H4 (cell line): ENCODE measurements around the gene ACP7. TPM values are rescaled to one million over a fixed set of nuclear protein-coding genes. Genes with fewer than 3 reads are reported as not detected.
"Not testable (repeated sequence)": the region's sequence is repeated elsewhere in the genome, so short reads cannot be mapped to it uniquely, and the experiment has no call there.

ENCODE experiments used
- DNase-seq: peaks from one replicate; pipeline ENCODE4 v3.0.0-alpha.2; 2015; ENCODE audit warnings: low spot score
- total RNA-seq: library from RNA; depleted of rRNA; stranded (reverse); fragments of >200 nt; shearing (Covaris generic); gene quantifications from 2 replicates; pipeline ENCODE4 v1.2.3, GENCODE V29; 2014

ACP7 gene
- total RNA-seq, 1 experiment from 2014 or later, result not detected

DNA sequence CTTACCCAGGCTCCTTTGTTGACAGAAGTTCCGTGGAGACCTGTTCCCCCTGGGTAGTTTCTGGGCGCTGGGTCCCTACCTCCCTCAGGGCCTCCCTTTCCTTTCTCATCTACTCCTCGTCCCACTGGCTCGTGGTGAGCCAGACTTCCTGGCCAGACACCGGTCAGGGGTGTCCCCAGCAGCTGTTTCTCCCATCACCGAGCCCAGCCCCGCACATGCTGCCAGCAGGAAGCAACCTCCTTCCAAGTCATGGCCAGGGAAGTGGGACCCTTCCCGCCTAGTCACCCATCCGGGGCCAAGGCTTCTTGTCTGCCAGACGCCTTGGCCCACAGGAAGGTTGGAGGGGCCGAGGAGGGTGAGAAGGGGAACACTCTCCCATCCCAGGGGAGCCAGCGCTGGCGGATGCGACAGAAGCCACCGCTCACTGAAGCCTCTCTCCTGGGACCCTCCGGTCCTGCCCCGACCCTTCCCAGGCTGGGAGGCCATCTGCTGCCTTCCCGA, 47.1 kb downstream of the ACP7 start:
- DNase-seq, result no peak

DNA sequence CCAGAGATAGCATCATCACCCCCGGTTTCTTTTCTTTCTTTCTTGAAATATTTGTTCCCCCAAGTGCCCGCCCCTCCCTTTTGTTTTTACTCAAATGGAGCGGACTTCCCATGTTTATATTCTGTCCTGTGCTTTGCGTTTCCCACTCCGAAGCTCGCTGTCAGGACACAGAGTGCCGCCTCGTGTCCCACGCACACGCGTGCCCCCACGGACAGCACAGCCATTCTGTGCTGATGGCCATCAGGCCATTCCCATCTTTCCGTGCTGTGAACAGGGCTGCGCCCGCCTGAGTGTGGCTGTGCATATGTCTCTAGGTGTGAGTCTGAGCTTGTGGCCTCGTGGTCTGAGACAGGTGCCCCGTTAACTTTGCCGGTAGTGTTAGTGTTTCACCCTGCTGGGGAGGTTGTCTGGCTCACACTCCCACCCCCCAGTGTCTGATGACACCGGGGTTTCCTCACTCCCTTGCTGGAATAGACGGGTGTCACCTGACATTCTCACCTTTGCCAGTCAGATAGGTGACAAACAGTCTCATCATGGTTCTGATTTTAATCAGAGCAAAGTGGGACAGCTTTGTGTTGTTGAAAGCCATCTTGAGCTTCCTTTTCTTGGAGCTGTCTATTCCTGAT, 48.3 kb downstream of the ACP7 start:
- no peak for DNase-seq

DNA sequence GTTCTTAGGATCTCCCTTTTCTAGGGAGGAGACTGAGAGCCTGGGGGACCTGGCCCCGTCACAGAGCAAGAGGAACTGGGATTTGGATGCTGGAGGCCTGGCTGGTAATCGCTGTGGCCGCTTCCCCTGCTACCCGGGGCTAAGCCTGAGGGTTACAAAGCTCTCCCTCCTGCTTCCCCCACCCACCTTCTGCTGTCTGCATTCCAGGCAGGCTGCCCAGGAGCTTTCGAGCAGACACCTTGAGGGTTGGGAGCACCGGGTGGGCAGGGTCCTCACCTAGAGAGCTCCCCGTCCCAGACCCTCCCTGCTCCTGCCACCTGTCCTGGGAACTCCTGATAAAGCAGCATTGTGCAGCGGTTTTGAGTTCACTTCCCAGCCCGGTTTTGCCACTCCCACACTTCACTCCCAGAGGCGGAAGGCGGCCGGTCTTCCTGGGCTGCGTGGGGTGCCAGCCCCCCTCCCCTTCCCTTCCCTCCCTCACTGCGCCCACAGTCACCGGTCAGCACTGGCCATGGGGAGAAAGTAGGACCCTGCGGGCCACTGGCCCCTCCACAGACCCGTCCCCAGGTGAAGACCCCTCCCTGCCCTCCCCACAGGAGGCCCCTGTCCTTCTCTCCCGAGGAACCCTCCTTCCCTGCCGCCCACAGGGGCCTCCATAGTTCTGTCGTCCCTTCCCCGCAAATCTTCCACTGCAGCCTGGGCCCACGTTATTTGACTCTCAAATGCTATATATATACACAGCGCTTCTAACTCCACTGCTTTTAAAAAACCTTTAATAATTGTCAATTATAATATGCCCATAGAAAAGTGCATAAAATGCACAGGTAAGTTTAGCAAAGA, 49.5 kb downstream of the ACP7 start:
- no peak for DNase-seq

DNA sequence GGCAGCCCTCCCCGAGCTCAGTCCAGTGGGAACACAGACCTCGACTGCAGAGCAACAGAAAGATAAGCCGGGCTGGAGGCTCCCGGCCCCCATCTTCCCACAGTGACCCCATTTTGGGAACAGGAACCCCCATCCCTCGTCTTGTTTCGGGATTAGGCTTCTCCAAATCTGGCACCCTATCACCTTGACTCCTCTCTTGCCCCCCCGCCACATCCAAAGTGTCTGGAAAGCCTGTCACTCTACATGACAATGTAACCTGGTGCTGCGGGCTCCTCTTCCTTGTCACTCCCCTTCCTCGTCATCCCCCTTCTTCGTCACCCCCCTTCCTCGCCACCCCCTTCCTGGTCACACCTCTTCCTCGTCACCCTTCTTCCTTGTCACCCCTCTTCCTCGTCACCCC, 51.5 kb downstream of the ACP7 start:
- DNase-seq, result no peak

DNA sequence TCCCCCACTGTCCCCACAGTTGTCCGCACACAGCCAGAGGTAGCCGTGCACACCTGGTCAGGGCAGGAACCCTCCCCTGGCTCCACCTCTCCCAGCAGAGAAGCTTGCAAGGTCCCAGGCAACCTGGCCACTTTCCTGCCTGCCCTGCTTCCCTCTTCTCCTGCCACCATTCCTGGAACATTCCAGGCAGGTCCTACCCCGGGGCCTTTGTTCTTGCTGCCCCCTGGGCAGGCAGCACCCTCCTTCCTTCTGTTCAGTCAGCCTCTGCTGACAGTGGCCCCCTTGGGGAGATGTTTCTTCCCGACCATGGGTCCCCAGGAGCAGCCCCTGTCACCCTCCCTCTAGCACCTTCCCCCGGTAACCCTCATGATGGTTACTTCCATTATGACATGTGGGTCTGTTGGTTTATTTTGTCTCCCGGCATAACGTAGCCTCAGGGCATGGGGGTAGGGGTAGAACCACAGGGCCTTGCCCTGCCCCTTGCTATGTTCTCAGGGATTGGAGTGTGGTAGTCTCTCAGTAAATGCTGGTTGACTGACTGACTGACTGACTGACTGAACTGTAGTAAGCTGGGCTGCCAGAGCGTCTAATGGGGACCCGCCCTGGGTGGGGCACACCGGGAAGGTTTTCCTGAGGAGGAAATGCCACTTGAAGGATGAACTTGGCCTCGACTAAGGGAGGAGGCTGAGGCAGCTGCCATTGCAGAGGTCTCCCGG, 52.2 kb downstream of the ACP7 start:
- no peak for DNase-seq

DNA sequence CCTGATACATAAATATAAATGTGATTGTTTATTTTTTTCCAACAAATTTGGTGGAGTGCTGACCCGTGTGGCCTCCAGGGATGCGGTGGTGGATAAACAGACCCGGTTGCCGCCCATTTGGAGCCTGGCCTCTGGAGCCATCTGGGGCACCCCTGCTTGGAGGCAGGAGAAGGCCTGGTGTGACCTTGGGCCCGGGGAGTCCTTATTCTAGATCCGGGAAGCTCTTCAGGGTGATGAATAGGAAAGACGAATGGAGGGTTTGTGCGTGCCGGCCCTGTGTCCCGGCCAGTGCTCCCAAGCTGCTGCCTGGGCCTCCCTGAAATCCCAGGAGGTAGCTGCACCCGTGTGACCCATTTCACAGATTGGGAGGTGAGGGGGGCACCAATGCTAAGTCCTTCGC, 53.0 kb downstream of the ACP7 start:
- no peak for DNase-seq

DNA sequence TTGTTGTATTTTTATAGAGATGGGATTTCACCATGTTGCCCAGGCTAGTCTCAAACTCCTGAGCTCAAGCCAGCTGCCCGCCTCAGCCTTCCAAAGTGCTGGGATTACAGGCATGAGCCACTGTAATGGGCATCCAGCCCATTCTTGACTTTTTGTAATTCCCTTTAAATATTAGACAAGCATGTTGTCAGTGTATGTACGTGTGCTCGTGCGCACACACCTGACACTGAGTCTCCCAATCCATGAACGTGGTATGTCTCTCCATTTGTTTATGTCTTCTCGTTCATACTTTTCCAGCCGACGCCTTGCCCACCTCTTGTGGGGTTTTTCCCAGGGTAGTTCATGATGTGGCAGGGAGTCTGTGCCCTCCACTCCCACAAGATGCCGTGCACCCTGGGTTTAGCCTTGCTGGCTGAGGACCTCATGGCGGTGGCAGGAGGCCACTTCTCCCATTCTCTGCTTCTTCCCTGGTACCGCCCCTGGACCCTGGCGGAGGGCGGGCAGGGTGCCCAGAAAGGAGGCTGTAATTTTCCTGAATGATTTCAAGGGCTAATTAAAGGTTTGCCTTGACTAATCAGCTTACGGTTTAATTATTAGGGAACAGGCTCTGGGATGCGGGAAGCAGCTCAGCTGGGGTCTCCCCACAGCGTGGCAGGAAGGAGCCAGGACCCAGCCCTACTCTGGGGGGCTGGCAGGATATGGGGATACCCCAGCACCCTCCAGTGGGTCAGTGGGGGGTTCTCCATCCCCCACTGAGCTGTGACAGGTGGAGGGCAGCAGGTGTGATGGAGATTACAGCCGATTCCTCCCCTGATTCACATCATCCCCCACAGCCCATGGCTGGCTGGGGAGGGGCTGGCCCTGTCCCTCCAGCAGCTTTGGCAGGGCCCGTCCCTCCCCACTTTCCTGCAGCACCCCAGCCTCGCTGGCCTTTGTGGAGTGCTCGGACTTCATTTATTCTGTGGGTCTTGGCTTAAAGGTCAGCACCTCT, 54.3 kb downstream of the ACP7 start:
- DNase-seq, result no peak

DNA sequence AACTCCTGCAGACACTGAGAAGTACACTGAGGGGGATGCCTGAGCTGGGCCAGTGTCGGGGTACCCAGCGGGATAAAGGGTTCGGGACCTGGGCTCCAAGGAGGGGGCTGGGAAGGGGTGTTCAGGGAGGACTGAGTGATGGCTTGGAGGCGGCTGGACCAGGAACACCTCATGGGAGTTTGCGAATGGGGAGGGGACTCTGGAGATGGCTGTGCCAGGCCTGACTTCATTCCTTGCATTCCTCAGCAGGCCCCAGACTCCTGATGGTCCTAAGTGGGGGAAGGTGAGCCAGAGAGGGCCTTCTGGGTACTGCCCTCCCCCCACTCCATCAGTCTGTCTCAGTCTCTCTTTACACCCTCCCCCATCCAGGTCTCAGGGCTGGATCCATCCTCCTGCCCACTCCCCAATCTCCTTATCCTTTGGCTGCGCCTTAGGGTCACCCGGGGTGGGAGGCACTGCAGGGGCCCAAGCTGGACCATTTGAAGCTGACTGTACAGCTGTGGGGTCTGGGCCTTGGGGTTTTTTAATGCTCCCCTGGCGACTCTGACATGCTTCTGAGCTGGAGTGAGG, 55.2 kb downstream of the ACP7 start:
- DNase-seq, result no peak

DNA sequence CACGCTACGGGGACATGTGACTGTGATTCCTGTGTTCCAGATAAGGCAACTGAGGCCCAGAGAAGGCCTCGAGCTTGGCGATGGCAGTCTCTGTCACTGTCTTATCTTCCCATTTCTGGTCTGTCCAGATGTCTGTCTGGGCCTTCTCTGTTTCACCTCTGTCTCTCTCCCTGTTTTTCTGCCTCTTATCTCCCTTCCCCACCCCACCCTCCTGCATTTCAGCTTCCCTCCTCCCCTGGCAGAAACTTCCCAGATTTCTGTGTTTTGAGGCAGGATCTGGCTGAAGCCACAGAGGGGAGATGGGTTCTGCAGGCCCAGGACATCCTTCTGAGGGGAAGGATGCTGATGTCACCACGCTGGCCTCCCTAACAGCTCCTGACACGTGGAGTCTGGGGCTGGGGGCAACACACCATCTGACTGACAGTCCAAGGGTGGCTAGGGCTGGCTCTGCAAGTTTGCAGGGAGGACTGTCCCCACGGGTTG, 55.8 kb downstream of the ACP7 start:
- DNase-seq, result no peak

DNA sequence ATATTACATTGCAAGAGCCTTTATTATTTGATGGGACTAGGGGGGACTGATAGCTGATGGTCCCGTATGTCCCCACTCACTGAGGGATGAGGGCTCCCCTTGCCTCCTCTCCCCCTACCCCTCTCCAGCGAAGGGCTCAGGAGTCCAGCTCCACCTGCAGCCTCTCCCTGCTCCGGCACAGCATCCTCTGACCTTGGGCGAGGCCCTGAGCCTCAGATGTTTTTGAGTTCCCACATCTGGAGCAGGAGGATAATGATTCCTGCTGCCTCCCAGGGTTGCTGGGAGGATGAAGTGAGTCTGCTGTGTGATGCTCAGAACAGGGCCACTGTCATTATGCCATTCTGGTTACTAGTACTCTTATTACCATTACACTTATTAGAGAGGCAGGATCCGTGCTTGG, 56.4 kb downstream of the ACP7 start:
- no peak for DNase-seq

DNA sequence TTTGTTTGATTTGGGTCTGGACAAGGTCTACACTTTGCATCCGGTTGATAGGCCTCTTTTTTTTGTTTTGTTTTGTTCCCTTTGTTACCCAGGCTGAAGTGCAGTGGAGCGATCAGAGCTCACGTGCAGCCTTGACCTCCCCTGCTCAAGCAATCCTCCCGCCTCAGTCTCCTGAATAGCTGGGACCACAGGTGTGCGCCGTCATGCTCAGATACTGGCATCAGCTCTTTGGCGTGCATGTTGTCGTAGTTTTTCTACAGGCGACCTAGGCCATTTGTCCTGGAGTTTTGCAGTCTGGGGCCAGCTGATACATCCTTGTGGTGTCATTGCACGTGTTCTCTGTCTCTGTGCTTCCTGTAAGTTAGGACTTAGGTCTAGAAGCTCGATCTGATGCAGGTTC, 57.8 kb downstream of the ACP7 start:
- no peak for DNase-seq

DNA sequence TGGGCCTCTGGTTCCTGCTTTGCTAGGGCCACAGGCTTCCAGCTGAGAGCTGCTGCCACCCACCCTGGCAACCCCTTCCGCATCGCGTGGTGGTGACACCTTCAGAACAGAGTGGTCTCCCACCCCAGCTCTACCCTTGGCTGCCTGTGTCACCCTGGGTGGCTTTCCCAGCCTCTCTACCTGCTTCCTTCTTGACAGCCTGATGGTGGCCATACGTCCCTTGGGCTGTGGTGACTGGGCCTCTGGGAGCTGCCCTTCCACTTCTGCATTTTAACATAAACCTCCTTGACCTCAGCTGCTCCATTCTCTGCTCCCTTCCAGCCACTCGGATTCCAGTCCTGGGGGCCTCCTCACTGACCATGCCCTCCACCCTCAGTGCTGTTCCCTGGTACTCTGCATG, 58.5 kb downstream of the ACP7 start:
- DNase-seq, result no peak

DNA sequence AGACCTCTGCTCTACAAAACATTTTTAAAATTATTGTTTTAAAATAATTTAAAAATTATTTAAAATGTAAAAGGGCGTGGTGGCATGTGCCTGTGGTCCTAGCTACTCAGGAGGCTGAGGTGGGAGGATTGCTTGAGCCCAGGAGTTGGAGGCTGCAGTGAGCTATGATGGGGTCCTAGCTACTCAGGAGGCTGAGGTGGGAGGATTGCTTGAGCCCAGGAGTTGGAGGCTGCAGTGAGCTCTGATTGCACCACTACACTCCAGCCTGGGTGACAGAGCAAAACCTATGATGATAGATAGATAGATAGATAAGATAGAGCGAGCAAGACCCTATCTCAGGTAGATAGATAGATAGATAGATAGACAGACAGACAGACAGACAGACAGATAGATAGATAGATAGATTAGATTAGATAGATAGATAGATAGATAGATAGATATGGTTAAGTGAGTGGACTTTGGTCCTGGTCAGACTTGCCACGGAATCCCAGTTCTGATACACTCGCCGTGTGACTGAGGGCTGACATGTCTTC, 59.7 kb downstream of the ACP7 start:
- DNase-seq, result not testable (repeated sequence)

DNA sequence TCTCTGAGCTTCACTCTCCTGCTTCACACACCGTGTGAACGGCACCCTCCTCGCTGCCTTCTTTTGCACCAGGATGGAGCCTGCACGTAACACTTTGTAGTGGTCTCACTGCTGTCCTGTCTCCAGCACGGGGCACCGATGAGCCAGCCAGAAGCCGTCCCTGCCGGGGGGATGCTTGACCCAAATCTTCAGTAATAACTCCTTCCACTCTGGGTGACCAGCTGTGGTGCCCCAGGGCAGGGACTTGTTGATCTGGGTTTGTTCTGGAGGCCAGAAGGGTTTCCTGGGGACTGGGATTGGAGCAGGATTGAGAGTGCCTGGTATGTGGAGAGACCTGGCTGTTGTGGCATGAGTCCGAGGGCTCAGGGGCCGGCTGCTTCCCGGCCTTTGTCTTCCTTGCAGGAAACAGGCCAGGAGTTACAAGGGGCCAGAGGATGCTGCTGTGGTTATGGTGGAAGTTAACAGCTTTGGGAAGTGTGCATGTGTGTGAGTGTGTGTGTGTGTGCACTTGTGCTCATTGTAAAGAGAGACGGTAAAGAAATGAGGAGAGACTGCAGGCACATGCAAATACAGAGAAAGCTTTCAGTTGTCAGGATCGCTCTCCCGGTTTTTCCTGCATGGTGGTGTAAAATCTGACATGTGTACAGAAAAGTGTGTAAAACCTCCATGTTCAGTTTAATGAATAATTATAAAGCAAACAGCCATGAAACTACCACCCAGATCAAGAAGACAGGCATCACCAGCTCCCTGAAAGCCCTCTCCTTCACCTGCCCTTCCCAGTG, 60.3 kb downstream of the ACP7 start:
- no peak for DNase-seq

DNA sequence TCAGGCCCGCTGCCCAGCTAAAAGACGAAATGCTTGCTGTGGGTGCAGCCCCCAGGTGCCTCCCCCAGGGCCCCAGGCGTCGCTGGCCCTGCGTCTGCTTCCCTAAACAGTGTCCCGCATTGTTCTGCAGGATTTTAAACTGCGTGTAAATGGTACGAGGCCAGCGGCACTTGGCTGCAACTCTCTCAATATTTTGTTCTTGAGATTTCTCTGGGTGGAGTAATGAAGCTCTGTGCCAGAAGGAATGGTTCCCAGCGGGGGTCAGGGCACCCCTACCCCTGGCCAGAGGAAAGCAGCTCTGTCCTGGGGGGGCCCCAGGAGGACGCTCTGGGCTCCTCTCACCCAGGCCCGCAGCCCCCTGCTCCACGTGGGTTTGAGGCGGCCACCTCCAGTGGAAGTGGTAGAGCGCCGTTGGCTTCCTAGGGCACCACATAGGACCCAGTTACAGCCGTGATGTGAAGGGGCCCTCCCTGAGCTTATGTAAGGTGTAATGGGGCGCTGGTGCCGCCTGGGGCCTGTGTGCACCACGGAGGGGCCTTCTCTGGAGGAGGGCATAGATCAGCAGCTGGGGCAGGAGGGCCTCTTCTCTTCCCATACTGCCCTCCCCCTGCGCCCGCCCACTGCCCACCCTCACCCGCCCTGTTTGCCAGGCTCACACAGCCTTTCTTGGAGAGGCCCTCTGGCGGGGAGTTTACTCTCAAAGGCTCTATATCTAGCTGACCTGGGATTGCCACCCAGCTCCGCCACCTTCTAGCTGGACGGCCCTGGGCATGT, 61.2 kb downstream of the ACP7 start:
- no peak for DNase-seq

DNA sequence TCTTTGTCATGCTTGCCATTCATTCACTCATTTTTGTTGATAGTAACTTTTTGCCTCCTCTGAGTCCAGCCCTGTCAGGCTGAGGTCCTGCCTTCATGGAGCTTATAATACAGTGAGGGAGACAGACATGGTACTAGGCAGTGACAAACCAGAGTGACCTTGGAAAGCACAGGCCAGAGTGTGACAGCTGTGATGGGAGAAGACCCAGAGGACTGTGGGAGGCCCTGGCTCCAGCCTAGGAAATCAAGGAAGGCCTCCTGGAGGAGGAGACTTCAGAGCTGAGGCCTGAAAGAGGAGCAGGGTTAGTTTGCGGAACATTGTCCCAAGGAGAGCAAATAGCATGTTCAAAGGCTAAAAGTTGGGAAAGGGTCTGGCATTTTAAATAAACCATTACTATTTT, 61.9 kb downstream of the ACP7 start:
- DNase-seq, result no peak

DNA sequence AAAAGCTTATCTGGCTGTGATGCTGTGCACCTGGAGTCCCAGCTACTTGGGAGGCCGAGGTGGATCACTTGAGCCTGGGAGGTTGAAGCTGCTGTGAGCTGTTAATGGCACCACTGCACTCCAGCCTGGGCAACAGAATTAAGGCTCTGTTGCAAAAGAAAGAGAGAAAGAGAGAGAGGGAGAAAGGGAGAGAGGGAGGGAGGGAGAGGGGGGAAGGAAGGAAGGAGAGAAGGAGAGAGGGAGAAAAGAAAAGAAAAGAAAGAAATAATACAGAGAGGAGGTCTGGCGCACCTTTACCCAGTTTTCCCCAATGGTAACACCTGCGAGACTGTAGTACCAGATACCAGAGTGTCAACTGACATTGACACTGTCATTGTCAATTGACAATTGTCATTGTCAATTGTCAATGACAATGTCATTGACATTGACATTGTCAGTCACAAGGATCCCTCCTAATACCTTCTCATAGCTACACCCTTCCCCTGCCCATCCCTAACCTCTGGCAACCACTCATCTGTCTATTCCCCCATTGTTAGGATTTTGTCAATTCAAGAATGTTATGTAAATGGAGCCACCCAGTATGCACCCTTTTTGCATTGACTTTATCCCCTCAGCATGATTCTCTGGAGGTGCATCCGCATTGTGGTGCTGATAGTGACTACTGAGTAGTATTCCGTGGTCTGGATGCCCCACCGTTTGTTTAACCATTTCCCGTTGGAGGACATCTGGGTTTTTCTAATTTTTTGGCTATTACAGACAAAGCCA, 62.7 kb downstream of the ACP7 start:
- no peak for DNase-seq

DNA sequence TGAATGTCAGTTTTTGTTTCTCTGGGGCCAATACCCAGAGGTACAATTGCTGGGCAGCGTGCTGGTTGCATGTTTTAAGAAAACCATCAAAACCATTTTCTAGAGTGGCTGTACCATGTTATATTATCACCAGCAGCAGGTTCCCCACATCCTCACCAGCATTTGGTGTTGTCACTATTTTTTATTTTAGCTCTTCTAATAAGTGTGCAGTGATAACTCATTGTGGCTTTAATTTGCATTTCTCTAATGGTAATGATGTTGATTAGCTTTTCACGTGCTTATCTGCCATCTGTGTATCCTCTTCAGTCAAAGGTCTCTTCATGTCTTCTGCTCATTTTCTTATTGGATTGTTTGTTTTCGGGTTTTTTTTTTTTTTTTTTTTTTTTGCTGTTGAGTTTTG, 63.3 kb downstream of the ACP7 start:
- no peak for DNase-seq
